Muscle of arm (tissue), 14 donors: ENCODE data around the gene MORC3. TPM values are rescaled to one million over a fixed set of nuclear protein-coding genes. Genes with fewer than 3 reads are reported as not detected.
"Not testable (repeated sequence)": the region's sequence is repeated elsewhere in the genome, so short reads cannot be mapped to it uniquely, and the experiment has no call there.

Experiments used
- DNase-seq: peaks from one replicate; pipeline ENCODE4 v3.0.0-alpha.2; 2013
- long read RNA-seq, 11 donors: transcript quantifications; one replicate each; lab custom pipeline, GENCODE V29; 2026
- polyA plus RNA-seq, 12 donors: library from polyadenylated mRNA; unstranded; fragments of 120-200 nt; gene quantifications; one replicate each; pipeline ENCODE4 v1.2.1, GENCODE V29; 2013; ENCODE audit not compliant: insufficient read length in 12 of 12

The MORC3 gene
- 10 to 100 TPM in 11 of 12 donors, not detected in 1; 37.0 to 60.5 (median 49.1) TPM for polyA plus RNA-seq
- long read RNA-seq, donor 1, partial matches to known transcripts, result 0 of 1 reads
- long read RNA-seq, donor 1, other reads (novel, unspliced or antisense), result 0 of 1 reads
- long read RNA-seq, donor 2, full-length matches to known transcripts, result 5 of 5 reads
- long read RNA-seq, donor 2, partial matches to known transcripts, result 0 of 5 reads
- long read RNA-seq, donor 2, other reads (novel, unspliced or antisense), result 0 of 5 reads
- long read RNA-seq, donor 3, full-length matches to known transcripts, result 1 of 1 reads
- long read RNA-seq, donor 3, partial matches to known transcripts, result 0 of 1 reads
- long read RNA-seq, donor 3, other reads (novel, unspliced or antisense), result 0 of 1 reads
- long read RNA-seq, donor 4, result 0 reads
- long read RNA-seq, donor 5, full-length matches to known transcripts, result 6 of 6 reads
- long read RNA-seq, donor 5, partial matches to known transcripts, result 0 of 6 reads
- long read RNA-seq, donor 5, other reads (novel, unspliced or antisense), result 0 of 6 reads
- long read RNA-seq, donor 6, partial matches to known transcripts, result 6 of 6 reads
- long read RNA-seq, donor 6, other reads (novel, unspliced or antisense), result 0 of 6 reads
- long read RNA-seq, donor 7, full-length matches to known transcripts, result 3 of 3 reads
- long read RNA-seq, donor 7, partial matches to known transcripts, result 0 of 3 reads
- long read RNA-seq, donor 7, other reads (novel, unspliced or antisense), result 0 of 3 reads
- long read RNA-seq, donor 8, full-length matches to known transcripts, result 7 of 17 reads
- long read RNA-seq, donor 8, partial matches to known transcripts, result 10 of 17 reads
- long read RNA-seq, donor 8, other reads (novel, unspliced or antisense), result 0 of 17 reads
- long read RNA-seq, donor 9, full-length matches to known transcripts, result 2 of 2 reads
- long read RNA-seq, donor 9, partial matches to known transcripts, result 0 of 2 reads
- long read RNA-seq, donor 9, other reads (novel, unspliced or antisense), result 0 of 2 reads
- long read RNA-seq, donor 10, full-length matches to known transcripts, result 4 of 11 reads
- long read RNA-seq, donor 10, partial matches to known transcripts, result 7 of 11 reads
- long read RNA-seq, donor 10, other reads (novel, unspliced or antisense), result 0 of 11 reads
- long read RNA-seq, donor 11, full-length matches to known transcripts, result 1 of 45 reads
- long read RNA-seq, donor 11, partial matches to known transcripts, result 44 of 45 reads
- long read RNA-seq, donor 11, other reads (novel, unspliced or antisense), result 0 of 45 reads

- peak; percentile 100 for DNase-seq
These were observed at the start of gene MORC3 for GRCh38 chr21:36319767-36320420. TSS of gene MORC3 (plus strand) at chr21:36320197. CDS start at chr21:36320265, 68 bp downstream.

- not testable (repeated sequence) for DNase-seq
These were observed 49.0 kb upstream of the MORC3 start for GRCh38 chr21:36270786-36271695.

- DNase-seq, result no peak
These were observed 45.9 kb upstream of the MORC3 start for GRCh38 chr21:36274128-36274527.

- no peak for DNase-seq
These were observed 37.3 kb upstream of the MORC3 start for GRCh38 chr21:36282568-36283230.

- DNase-seq, result not testable (repeated sequence)
These were observed 36.8 kb upstream of the MORC3 start for GRCh38 chr21:36283231-36283622.

GRCh38 chr21:36288651-36289243 is 31.2 kb upstream of the MORC3 start:
- DNase-seq, result no peak

GRCh38 chr21:36291509-36291908 is 28.5 kb upstream of the MORC3 start:
- no peak for DNase-seq

- DNase-seq, result no peak
These were observed 22.5 kb upstream of the MORC3 start for GRCh38 chr21:36297406-36297937.

- DNase-seq, result no peak
These were observed 21.9 kb upstream of the MORC3 start for GRCh38 chr21:36297938-36298572.

GRCh38 chr21:36306872-36307534 is 13.0 kb upstream of the MORC3 start:
- DNase-seq, result no peak

GRCh38 chr21:36310016-36310415 is 10.0 kb upstream of the MORC3 start:
- no peak for DNase-seq

GRCh38 chr21:36313446-36313845 is 6.6 kb upstream of the MORC3 start:
- not testable (repeated sequence) for DNase-seq

GRCh38 chr21:36316045-36316444 is 4.0 kb upstream of the MORC3 start:
- not testable (repeated sequence) for DNase-seq

- no peak for DNase-seq
These were observed 3.0 kb upstream of the MORC3 start for GRCh38 chr21:36316872-36317484.

- DNase-seq, result not testable (repeated sequence)
These were observed 611 bp upstream of the MORC3 start for GRCh38 chr21:36319406-36319766.

GRCh38 chr21:36320421-36321324 is 676 bp downstream of the MORC3 start:
- DNase-seq, result peak; percentile 82
